ENCODE measurements around the gene CHMP3.
"Not testable (repeated sequence)": the region's sequence is repeated elsewhere in the genome, so short reads cannot be mapped to it uniquely, and the experiment has no call there.

CHMP3 gene

DNA sequence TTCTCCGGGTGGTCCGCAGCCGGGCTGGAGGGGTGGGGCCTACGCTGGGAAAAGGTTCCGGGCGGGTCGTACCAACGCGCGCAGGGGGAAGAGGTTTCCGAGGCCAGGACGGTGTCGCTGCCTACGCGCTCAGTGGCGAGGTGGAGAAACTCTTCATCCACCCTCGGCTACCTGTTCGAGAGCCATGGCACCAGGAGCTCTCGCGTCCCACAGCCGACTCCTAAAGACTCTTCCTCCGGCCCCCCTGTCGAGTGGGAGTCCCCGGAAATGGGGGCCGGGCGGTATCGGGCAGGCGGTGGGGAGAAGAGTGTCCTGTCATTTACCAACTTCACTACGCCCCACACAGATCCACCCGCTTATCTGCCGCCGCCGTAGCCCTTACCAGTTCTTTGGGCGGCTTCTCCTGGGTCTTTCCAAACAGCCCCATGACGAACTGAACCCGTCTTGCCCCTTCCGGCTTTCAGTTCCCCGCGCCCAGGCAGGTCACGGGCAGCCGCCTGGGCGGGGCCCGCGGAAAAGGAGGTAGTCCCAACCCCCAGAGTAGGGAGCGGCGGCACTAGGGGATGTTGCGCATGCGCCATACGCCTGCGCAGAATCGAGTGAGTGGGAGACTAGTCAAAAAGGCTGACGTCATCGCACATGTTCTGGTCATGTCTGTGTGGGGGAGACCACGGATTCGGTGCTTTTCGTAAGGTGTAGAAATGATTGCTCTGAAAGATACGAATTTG lies at the start of gene CHMP3:
Gene CHMP3, minus strand, starts transcription at position 522 of the 728 bp plus-strand sequence. Its CDS starts 95 bp downstream, at position 427.
- peak; percentile 59 for FAIRE-seq

DNA sequence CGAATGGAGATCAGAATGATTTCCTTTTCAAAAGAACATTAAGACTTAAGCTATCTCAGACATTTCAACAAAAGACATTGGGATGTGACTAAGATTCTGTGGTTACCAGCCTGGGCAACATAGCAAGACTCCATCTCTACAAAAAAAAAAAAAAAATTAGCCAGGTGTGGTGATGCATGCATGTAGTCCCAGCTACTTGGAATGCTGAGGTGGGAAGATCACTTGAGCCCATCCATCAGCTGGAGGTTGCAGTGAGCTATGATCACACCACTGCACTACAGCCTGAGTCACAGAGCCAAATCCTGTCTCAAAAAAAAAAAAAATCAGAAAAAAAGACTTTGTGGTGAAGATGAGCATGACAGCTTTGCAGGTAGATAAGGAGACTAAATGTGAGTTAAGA lies 47.6 kb upstream of the CHMP3 start:
- FAIRE-seq, result no peak
- no peak for DNase-seq (ENCODE audit: low spot score)

More for the DNA sequence above, at the start of gene CHMP3:
- DNase-seq (ENCODE audit: low spot score), result peak; percentile 94

DNA sequence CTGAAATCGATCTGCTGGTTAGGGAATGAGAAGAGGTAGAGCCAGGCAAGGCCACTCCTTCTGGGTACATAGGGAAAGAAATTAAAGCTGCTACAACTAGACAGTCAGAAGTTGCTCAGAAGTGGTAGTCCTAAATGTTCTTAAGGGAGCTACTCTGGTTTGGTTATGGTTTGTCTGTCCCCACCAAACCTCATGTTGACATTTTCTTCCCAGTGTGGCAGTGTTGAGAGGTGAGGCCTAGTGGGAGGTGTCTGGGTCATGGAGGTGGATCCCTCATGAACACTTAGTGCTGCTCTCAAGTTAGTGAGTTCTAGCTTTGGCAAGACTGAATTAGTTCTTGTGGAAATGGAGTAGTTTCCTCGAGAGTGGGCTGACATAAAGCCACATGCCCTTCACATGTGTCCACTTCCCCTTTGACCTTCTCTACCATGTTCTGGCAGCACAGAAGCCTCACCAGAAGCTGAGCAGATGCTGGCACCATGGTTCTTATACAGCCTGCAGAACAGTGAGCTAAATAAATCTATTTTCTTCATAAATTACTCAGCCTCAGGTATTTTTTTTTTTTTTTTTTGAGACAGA lies 45.7 kb upstream of the CHMP3 start:
- FAIRE-seq, result no peak
- DNase-seq (ENCODE audit: low spot score), result no peak

DNA sequence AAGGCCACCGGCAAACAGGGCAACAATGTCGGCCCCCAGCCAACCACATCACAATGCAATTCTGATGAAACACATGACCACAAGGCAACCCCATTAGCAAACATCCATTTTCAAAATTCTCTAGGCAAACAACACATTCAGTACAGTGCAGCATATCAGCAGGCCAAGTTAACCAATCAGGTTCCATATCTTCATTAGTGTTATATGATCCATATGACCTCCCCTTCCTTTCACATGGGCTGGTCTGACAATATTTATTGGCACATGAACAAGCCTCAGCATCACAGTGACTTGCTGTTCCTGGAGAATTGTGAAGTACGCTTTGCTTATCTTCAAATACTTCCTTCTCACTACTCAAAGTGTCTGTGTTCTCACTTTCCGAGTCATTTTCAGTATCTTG lies 40.7 kb upstream of the CHMP3 start:
- FAIRE-seq (no peak), DNase-seq (ENCODE audit: low spot score) (no peak)

DNA sequence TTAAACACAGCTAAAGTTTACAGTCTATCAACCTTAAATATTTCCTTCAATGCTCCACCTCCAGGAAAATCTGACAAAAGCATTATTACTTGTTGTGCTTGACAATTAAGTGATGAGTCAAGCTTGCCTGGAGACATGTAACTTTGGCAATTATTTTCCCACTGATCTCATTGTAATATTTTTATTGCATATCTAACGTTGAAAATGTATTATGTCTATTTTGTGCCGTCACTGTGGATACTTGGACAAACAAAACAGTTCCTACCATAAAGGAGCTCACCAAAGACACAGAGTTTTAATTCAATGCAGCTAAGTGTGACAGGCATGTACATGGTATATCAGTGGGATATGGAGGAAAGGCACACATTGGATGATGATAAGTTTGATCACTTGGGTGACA lies 35.7 kb upstream of the CHMP3 start:
- FAIRE-seq (no peak), DNase-seq (ENCODE audit: low spot score) (no peak)

DNA sequence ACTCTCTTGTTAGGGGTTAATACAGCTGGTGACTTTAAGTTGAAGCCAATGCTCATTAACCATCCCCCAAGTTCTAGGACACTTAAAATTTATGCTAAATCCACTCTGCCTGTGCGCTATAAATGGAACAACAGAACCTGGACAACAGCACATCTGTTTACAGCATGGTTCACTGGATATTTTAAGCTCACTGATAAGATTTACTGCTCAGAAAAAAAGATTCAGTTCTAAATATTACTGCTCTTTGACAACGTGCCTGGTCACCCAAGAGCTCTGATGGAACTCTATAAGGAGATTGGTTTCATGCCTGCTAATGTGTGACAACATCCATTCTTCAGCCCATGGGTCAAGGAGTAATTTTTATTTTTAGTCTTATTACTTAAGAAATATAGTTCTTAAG lies 32.9 kb upstream of the CHMP3 start:
- no peak for FAIRE-seq
- no peak for DNase-seq (ENCODE audit: low spot score)

DNA sequence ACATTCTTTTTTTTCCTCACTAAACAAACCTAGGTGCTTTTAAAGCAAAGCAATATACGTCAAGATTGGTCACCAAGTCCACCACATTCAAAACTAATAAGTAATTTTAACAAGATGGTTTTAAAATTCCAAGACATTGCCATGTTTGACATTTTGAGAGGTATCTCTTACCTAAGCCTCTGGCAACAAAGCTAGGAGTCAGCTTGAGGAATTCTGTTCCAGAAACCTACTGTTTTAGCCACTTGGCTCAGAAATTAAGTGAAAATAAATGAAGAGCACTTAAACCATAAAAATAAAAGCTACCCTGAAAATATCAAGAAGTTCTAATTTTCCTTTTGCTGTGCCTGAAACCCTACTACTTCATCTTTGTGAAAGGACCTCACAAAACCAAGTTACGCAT lies 30.0 kb upstream of the CHMP3 start:
- no peak for FAIRE-seq
- no peak for DNase-seq (ENCODE audit: low spot score)

DNA sequence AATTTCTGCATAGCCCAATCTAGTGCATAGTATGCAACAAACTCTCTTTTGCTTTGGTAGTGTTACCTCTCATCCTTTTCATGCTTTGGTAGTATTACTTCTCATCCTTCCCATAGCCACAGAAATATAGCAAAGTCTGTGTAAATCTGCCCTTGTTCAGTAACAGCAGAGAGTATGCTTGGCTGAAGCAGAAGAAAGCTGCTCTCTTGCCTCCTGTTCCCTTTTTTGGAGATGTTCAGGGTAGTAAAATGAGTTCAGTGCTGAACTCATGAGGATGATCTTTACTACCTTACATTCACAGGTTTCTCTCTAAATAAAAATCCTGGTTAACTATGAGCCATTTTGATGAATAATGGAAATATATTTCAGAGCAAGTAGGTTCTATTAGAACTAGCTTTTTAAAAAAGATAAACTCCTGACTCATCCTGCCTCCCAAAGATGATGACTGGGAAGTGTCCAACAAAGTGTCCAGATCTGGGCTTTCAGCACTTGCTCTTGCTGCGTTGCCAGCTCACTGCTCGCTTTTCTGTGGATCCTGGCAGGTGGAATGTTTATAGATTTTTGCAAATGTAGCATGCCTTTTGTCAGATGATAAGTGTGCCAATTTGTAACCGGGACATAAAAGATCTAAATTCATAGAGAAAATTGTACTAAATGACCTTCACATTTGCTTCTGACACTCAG lies 29.4 kb upstream of the CHMP3 start:
- no peak for FAIRE-seq
- no peak for DNase-seq (ENCODE audit: low spot score)

DNA sequence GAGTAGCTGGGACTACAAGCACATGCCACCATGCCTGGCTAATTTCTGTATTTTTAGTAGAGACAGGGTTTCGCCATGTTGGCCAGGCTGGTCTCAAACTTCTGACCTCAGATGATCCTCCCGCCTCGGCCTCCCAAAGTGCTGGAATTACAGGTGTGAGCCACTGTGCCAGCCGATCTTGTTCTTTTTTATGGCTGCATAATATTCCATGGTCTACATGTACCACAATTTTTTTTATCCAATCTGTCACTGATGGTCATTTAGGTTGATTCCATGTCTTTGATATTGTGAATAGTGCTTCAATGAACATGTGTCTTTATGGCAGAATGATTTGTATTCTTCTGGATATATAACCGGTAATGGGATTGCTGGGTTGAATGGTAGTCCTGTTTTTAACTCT lies 26.5 kb upstream of the CHMP3 start:
- FAIRE-seq; DNase-seq (ENCODE audit: low spot score): not testable (repeated sequence)

DNA sequence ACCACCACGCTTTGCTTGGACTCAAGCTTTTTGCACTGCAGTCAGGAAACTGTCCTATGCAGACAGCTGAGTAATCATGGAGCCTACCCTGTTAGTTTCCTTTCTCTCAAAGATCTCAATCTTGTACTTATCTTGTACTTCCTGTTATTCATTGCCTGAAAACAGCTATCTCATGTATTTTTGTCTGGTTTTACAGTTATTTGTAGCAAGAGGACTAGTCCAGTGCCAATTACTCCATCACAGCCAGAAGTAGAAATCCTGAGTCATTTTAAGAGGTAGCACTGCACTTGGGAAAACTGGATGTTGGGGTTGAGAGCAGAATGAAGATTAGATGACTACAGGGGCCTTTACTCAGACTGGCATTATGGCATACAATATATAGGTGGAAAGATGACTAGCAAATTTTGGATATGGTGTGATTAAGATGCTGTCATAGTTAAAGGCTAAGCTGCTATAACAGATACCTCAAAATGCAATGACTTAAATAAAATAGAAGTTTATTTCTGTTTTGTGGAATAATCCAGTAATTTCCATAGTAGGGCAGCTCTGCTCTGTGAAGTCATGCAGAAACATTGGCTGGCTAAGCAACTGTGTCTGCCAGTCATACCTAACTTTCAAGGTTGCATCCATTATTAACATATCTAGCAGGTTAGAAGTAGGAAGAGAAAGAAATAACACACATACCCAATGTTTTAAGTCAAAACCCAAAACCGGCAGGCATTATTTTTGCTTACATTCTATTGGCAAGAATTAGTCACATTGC lies 21.1 kb upstream of the CHMP3 start:
- FAIRE-seq, result no peak

DNA sequence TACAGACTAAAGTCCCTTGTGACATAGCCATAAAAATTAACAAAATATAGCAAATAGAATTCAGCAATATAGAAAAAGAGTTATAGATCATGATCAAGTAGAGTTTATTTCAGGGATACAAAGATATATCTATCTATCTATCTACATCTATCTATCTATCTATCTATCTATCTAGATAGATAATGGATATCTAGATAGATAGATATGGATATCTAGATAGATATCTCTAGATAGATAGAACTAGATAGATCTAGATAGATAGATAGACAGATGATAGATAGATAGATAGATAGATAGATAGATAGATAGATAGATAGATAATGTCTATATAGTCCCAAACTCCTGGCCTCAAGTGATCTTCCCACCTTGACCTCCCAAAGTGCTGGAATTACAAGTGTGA lies 17.3 kb upstream of the CHMP3 start:
- FAIRE-seq, result no peak
- DNase-seq (ENCODE audit: low spot score), result no peak

More for the DNA sequence above, 21.1 kb upstream of the CHMP3 start:
- no peak for DNase-seq (ENCODE audit: low spot score)

DNA sequence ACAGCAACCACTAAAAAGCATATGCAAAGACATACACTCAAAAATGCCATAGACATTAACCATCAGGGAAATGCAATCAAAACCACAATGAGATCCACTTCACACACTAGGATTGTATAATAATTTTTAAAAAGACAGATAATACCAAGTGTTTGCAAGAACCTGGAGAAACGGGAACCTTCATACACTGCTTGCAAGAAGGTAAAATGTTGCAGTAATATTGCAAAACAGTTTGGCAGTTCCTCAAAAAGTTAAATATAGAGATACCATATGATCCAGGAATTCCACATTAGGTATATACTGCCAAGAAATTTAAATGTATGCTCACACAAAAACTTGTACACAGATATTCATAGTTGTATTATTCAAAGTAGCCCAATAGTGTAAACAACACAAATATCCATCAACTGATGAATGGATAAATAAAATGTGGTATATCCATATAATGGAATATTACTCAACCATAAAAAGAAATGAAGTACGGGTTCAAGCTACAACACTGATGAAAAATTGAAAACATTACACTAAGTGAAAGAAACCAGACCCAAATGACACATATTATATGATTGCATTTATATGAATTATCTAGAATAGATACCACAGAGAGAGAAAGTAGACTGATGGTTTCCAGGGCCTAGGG lies 14.7 kb upstream of the CHMP3 start:
- DNase-seq (ENCODE audit: low spot score) (no peak), FAIRE-seq (no peak)

DNA sequence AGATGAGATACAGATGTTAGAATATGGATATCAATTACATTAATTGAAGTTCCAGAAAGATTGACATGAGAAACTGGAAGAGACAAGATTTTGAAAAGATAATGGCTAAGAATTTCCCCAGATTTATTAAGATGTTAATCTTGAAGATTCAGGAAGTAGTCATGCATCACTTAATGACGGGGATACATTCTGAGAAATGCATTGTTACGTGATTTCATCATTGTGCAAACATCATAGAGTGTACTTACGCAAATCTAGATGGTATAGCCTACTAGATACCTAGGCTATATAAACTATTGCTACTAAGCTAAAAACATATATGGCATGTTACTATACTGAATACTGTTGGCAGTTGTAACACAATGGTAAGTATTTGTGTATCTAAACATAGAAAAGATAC lies 6.8 kb upstream of the CHMP3 start:
- FAIRE-seq (no peak), DNase-seq (ENCODE audit: low spot score) (no peak)

DNA sequence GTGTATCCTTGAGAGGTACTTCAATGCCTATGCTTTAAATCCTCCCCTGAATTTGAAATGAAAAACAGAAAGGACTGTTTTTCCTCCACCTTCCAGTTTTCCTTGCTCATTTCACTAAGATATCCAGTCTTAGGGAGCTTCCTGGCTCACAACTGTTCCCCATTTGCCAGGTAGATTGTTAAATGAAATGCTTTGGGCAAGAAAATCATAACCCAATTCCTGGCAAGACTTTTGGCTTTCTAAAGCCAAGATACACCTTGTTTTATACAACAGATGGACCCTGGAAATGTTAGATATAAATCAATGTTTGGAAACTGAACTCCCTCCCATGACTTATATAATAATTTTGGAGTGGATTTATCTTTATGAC lies 3.6 kb upstream of the CHMP3 start:
- DNase-seq (ENCODE audit: low spot score) (no peak), FAIRE-seq (no peak)

DNA sequence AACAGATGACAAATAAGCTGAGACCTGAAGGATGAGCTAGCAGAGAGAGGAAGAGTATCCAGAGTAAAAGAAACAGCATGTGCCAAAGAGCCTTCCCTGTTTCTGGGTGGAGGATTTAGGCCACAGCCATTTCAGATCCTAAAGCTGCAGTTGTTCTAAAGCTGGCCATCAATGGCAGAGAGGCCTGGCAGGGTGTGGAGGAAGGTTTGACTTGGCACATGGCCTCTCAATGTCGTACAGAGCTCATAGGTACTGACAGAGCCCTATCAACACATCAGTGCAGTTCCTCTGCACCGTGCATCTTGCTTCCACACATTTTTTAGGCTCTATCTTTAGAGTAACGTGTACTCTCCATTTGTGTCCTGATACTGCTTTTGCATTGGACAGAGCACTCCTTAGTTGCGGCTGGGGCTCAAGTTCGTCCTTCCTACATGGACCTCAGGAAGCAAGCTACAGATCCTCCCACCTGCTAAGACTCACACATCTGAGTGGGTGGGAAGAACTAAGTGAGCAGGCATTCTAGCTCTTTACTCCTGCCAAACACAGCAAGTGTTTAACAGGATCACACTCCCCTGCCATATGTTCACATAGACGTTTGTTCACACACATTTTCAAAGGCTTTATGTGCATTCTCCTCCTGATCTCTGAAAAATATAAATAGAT lies 3.0 kb upstream of the CHMP3 start:
- no peak for FAIRE-seq
- DNase-seq (ENCODE audit: low spot score), result no peak

DNA sequence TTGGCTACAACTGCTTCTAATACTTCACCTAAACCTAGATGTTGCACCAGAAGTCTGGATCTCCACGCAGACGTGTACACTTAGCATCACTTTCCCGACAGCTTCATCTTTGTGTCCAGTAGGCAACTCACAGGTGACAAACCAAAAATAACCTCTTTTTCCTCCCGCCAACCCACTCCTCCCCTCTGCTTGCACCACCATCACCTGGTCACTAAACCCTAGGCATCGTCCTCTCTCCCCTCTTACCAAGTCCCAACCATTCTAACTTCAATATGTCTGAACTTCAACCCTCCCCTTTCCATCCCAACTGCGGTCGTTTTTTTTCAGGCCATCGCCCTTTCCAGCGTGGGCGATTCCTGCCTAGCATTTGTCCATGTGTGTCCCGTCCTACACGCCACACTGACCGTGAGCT lies 413 bp upstream of the CHMP3 start:
- DNase-seq (ENCODE audit: low spot score), result no peak

DNA sequence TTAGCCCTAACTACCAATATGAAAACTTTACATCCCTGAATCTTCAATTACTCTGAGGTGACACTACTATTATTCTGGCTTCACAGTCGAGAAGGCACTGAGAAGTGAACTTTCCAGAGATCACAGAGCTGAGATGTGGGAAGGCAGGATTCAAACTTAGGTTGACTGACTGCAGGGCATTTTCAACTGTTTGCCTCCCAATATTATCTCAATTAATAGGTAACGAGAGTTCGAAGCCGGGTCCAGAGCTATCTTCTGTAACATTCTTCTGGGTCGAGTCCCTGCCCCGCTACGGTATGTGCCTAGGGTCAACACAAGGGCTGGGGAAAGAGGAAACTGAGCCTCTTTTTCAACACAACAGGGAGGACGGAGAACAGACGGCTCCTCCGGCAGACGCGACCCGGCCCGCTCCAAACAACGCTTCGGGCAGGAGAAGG lies 740 bp downstream of the CHMP3 start:
- DNase-seq (ENCODE audit: low spot score), result no peak
- no peak for FAIRE-seq

More for the DNA sequence above, 413 bp upstream of the CHMP3 start:
- FAIRE-seq, result no peak

DNA sequence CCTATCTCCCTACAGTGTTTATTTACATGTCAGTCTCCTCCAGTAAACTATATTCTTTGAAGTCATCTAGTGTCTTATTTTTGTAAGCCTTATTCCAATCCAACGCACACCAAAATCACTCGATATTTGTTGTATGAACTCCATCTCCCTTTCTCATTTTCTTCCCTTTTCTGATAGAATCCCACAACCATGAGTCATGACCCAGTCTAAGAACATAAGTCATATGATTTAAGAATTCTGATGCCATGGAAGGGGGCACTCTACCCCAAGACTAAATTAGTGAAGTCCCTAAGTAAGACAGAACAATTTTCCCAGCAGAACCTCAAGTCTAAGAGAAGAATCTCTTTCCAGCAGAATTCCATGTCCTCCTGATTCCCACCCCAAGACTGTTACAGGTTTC lies 5.4 kb downstream of the CHMP3 start:
- DNase-seq (ENCODE audit: low spot score) (no peak), FAIRE-seq (no peak)

DNA sequence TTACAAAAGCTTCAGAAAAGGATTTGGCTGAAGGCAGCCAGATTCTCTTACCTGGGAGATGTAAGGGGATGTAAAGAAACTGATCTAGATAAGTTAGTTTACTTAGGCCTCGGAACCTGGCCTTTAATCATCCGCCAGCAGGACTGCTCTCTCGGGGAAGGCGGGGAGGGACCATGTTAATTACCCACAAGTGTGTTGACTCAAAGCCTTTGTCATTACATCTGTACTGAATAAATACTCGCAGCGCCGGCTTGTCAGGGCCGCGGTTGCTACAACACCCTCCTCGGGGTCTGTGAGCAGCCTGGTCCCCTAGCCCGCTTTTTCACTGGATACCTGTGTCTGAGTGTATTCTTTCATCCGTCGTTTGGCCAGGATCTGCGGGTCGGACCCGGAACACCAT lies 6.7 kb downstream of the CHMP3 start:
- FAIRE-seq (no peak), DNase-seq (ENCODE audit: low spot score) (no peak)

DNA sequence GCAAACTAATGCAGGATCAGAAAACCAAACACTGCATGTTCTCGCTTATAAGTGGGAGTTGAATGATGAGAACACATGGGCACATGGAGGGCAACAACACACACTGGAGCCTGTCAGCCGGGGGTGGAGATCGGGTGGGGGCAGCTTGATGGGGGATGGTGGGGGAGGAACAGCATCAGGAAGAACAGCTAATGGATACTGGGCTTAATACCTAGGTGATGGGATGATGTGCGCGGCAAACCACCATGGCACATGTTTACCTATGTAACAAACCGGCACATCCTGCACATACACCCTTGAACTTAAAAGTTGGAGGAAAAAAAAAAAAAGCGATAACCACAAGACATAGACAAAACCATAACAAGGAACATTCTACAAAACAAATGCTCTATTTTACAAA lies 10.4 kb downstream of the CHMP3 start:
- DNase-seq (ENCODE audit: low spot score), result no peak

More for the DNA sequence above, 10.4 kb downstream of the CHMP3 start:
- no peak for FAIRE-seq
